ELF-1 (cell line): ENCODE measurements around the gene ZNF335.
"Not testable (repeated sequence)": the region's sequence is repeated elsewhere in the genome, so short reads cannot be mapped to it uniquely, and the experiment has no call there.

Source experiments
- DNase-seq: peaks from one replicate; pipeline ENCODE4 v3.0.0-alpha.2; 2016; ENCODE audit warnings: low read depth, low spot score

The ZNF335 gene

GRCh38 chr20:45911486-45912343 is 60.3 kb downstream of the ZNF335 start, which contains the start of gene PLTP:
TSS of gene PLTP (minus strand) at chr20:45912155. CDS start at chr20:45911452, 703 bp downstream.
- DNase-seq, result peak; percentile 79

- peak; percentile 100 for DNase-seq
Measured at GRCh38 chr20:45910670-45911485, 61.1 kb downstream of the ZNF335 start.

DNA sequence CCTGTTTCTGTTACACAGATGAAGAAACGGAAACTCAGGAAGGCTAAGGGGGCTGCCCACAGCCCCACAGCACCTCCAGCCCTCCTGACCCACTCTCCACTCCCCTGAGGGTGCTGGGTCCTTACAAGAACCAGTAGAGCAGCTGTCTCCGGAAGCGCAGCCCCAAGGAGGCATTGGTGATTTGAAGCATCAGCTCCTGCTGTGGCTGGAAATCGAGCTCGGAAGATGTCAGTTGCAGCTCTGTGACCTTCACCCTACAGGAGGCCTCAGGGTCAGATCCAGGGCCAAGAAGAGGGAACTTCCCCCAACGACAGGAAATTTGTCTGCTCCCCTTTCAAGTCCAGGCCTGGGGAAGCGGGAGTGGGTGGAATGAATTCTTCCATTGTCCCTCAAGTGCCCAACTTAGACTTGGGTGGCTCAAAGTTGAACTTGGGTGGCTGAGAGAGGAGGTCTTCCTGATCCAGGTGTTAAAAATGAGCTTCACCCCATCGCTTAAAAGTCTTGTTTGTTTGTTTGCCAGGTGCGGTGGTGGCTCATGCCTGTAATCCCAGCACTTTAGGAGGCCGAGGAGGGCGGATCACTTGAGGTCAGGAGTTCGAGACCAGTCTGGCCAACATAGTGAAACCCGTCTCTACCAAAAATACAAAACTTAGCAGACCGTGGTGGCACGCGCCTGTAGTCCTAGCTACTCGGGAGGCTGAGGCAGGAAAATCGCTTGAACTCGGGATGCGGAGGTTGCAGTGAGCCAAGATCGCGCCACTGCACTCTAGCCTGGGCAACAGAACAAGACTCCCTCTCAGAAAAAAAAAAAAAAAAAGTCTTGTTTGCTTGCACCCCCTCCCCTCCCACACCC is 62.0 kb downstream of the ZNF335 start:
- no peak for DNase-seq

- no peak for DNase-seq
Measured at GRCh38 chr20:45909336-45909808, 62.6 kb downstream of the ZNF335 start.

DNA sequence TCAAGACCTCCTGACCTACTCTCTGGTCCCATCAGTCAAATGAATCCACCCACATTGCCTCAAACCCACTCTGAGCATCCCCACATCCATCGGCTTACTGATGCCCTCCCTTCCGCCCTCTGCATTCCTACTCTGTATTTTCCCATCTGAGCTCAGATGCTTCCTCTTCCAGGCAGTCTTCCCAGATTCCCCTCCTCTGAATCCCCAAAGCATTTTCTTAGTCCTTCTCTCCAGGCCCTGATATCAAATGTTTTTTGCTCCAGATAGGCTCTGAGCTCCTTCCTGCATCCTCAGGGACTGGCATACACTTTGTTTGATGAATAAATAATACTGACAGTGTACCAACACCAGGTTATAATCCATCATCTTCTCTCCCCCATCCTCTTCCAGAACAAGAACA is 63.9 kb downstream of the ZNF335 start:
- no peak for DNase-seq

GRCh38 chr20:45907219-45907948 is 64.6 kb downstream of the ZNF335 start:
- no peak for DNase-seq

- DNase-seq, result no peak
Measured at GRCh38 chr20:45905505-45906079, 66.4 kb downstream of the ZNF335 start.

GRCh38 chr20:45904583-45905504 is 67.2 kb downstream of the ZNF335 start:
- DNase-seq, result no peak

DNA sequence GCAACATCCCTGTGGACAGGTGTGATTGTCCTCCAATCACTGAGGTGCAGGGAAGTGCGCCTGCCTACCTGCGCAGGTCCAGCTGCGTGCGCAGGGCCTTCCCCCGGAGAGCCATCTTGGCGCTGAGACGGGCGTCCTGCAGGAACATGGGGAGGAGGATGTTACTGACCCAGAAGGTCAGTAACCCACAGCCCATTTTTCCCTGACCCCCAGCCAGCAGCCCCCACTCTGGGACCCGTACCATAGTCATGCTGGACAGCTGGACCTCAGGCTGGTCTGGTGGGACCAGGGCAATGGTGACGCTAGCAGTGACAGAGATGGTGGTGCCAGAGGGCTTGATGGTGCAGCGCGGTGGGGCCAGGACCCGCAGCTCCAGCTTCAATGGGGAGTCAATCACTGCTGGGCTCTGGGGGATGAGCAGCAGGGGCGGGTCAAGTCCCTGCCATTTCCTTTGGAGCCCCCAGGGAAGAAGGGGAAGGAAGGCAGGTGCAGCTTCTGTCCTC is 69.8 kb downstream of the ZNF335 start:
- DNase-seq, result no peak

GRCh38 chr20:45901332-45901731 is 70.7 kb downstream of the ZNF335 start:
- DNase-seq, result not testable (repeated sequence)

DNA sequence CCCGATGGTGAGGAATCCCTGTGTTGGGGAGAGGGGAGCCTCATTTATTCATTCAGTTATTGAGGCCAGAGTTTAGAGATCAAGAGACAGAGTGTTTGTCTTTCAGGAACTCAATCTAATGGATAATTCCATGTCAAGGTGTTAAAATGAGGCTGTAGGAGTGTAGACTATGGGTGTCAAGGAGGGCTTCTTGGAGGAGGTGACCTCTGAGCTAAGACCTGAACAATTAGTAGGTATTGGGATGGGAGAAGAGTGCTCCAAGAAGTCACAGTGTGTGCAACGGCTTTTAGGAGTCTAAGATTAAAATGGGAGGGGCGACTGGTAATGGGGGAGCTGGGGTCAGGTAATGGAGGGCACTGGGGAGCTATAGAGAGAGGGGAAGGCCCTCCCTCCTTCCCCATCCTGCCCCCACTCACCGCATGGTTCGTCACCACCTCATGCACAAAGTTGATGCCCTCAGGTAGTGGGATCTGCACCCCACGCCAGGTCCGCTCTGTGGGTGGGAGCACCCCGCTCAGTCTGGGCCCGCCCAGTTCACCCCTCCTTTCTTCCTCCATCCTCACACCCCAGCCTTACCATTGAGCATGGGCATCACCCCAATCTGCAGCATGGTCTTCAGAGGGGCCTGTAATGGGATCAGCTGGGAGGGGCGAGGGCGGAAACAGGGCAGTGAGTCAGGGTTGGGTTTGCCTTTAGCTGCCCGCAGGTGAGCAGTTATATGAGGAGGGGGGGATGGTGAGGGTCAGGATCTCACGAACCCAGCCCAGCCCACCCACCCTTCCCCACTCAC is 72.8 kb downstream of the ZNF335 start:
- DNase-seq, result no peak
